Body of pancreas (tissue), 4 donors: Measurements from ENCODE around the gene GNAO1.

Experiments used
- CTCF ChIP-seq, 7 experiments: fragments of 450-650 bp in 4 of 7; fragments of 200-600 bp in 3 of 7; sonication (generic) in 3 of 7; IDR thresholded peaks; one replicate each; pipeline ENCODE4 v1.5.1; 2016 to 2019; ENCODE audit warnings: antibody characterized with exemption in 7 of 7
- POLR2A ChIP-seq, 3 donors: fragments of 450-650 bp; IDR thresholded peaks; one replicate each; pipeline ENCODE4 v1.6.1; 2016; ENCODE audit warnings: antibody characterized with exemption in 3 of 3, mild to moderate bottlenecking in 2 of 3

- TF ChIP-seq CTCF (IDR thresholded peaks at IDR 0.05) (no peak), POLR2A (IDR thresholded peaks at IDR 0.05) (no peak)
Measured at GRCh38 chr16:56311208-56312027, 120.1 kb downstream of the GNAO1 start.
